ENCODE data around the gene ZFP36L1. TPM values are rescaled to one million over a fixed set of nuclear protein-coding genes. Genes with fewer than 3 reads are reported as not detected.
A peak's percentile ranks its signal among the peaks of the same experiment; 100 is the strongest.

The ZFP36L1 gene
- total RNA-seq, 2 donors from 2014 or later: 66.6 to 276 TPM

- Histone ChIP-seq H3K4me3 (peak overlapping the region; percentile 28 to 58), H3K27ac (peak overlapping the region; percentile 95 to 96), H3K27me3 (no peaks in the 10 kb centered on the region), H3K36me3 (no peaks in the 10 kb centered on the region), H3K4me1 (peaks cover 0 to 39% of the 10 kb centered on the region in 2 donors), H3K9me3 (no peaks in the 10 kb centered on the region)
- no peak for TF ChIP-seq CTCF (IDR thresholded peaks at IDR 0.05)
- DNase-seq (ENCODE audit: low spot score): peak; percentile 71
These were observed 22.7 kb upstream of the ZFP36L1 start for GRCh38 chr14:68815298-68816182.

GRCh38 chr14:68814539-68815297, 21.9 kb upstream of the ZFP36L1 start:
- Histone ChIP-seq H3K9me3 (no peaks in the 10 kb centered on the region), H3K4me1 (peaks cover 0 to 39% of the 10 kb centered on the region in 2 donors), H3K27me3 (no peaks in the 10 kb centered on the region), H3K36me3 (no peaks in the 10 kb centered on the region), H3K4me3 (peak overlapping the region in 1 of 2 donors; percentile 12), H3K27ac (peak overlapping the region; percentile 95 to 96)
- DNase-seq (ENCODE audit: low spot score): peak; percentile 62
- TF ChIP-seq CTCF (IDR thresholded peaks at IDR 0.05): no peak

GRCh38 chr14:68814238-68814538, 21.3 kb upstream of the ZFP36L1 start:
- peaks cover 0 to 39% of the 10 kb centered on the region in 2 donors for H3K4me1 ChIP-seq

GRCh38 chr14:68813318-68813838, 20.5 kb upstream of the ZFP36L1 start:
- peaks cover 0 to 42% of the 10 kb centered on the region in 2 donors for H3K4me1 ChIP-seq
- no peaks in the 10 kb centered on the region for H3K36me3 ChIP-seq
- H3K4me3 ChIP-seq: no peak overlapping the region
- TF ChIP-seq CTCF (IDR thresholded peaks at IDR 0.05): no peak
- H3K27ac ChIP-seq: peak overlapping the region; percentile 95 to 96
- no peaks in the 10 kb centered on the region for H3K27me3 ChIP-seq
- peak; percentile 34 for DNase-seq (ENCODE audit: low spot score)
- no peaks in the 10 kb centered on the region for H3K9me3 ChIP-seq

More at GRCh38 chr14:68814238-68814538, 21.3 kb upstream of the ZFP36L1 start:
- H3K27me3 ChIP-seq: no peaks in the 10 kb centered on the region
- no peak for DNase-seq (ENCODE audit: low spot score)
- no peak for TF ChIP-seq CTCF (IDR thresholded peaks at IDR 0.05)
- peak overlapping the region in 1 of 2 donors; percentile 12 for H3K4me3 ChIP-seq
- no peaks in the 10 kb centered on the region for H3K9me3 ChIP-seq
- peak overlapping the region; percentile 95 to 96 for H3K27ac ChIP-seq
- H3K36me3 ChIP-seq: no peaks in the 10 kb centered on the region

GRCh38 chr14:68811171-68811570, 18.3 kb upstream of the ZFP36L1 start:
- H3K27ac ChIP-seq: no peak overlapping the region
- no peak for TF ChIP-seq CTCF (IDR thresholded peaks at IDR 0.05)

More at GRCh38 chr14:68811171-68811570, 18.3 kb upstream of the ZFP36L1 start:
- Histone ChIP-seq H3K9me3 (no peaks in the 10 kb centered on the region), H3K4me3 (no peak overlapping the region), H3K36me3 (no peaks in the 10 kb centered on the region), H3K27me3 (no peaks in the 10 kb centered on the region), H3K4me1 (peaks cover 0 to 57% of the 10 kb centered on the region in 2 donors)
- peak; percentile 55 for DNase-seq (ENCODE audit: low spot score)
